ENCODE data around the gene VARS2. TPM values are rescaled to one million over a fixed set of nuclear protein-coding genes. Genes with fewer than 3 reads are reported as not detected.
"Not testable (repeated sequence)": the region's sequence is repeated elsewhere in the genome, so short reads cannot be mapped to it uniquely, and the experiment has no call there.

The VARS2 gene
- total RNA-seq, 6 experiments from 2014 or later = 15.3 to 18.4 (median 16.9) TPM

DNA sequence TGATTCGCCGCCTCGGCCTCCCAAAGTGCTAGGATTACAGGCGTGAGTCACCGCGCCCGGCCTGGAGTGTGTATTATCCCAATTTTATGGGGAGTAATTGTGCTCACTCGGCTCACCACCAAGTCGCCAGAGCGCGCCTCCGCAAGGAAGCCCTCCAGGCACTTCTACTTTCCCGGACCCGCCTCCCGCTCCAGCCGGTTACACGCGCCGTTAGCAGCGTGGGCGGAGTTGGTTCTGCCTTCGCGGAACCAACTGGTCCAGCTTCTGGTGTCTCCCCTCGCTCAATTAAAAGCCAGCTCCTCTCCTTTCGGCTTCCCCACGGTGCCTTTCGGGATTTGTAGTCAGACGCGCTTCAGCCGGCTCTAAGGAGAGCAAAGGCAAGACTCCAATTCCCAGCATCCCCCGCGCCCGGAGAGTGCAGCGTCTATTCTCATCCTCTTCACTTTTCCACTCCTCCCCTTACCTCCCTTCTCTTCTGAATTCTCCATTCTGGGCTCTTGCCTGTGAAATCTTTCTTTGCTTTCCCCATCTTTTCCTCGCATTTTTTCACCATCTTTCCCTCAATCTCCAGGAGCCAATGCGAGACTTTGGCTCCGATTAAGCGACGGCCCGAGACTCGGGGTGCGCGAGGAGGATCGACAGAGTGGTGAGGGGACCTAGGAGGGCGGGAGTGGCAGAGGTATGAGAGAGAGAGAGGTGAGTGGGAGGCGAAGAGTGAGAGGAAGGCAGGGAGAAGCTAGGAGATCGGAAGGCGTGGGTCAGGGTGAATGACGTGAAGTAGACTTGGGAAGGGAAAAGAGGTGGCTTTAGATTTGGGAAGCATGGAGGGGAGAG is 6.1 kb upstream of the VARS2 start, which contains the start of gene GTF2H4:
GTF2H4 (plus strand) TSS at position 450 of the 834 bp plus-strand sequence.
- Mint-ChIP-seq H3K36me3 (ENCODE audit: low read depth) (peaks cover 6% of the 10 kb centered on the region; the same call in 1 of the 2 replicates), H3K4me1 (ENCODE audit: low read depth) (peaks cover 11% of the 10 kb centered on the region), H3K9me3 (no peaks in the 10 kb centered on the region), H3K27ac (peak within 1 kb of the TSS; percentile 73), H3K27me3 (ENCODE audit: insufficient read depth) (no peaks in the 10 kb centered on the region), H3K4me3 (peak within 1 kb of the TSS; percentile 97)
- TF ChIP-seq, protein P1, sequence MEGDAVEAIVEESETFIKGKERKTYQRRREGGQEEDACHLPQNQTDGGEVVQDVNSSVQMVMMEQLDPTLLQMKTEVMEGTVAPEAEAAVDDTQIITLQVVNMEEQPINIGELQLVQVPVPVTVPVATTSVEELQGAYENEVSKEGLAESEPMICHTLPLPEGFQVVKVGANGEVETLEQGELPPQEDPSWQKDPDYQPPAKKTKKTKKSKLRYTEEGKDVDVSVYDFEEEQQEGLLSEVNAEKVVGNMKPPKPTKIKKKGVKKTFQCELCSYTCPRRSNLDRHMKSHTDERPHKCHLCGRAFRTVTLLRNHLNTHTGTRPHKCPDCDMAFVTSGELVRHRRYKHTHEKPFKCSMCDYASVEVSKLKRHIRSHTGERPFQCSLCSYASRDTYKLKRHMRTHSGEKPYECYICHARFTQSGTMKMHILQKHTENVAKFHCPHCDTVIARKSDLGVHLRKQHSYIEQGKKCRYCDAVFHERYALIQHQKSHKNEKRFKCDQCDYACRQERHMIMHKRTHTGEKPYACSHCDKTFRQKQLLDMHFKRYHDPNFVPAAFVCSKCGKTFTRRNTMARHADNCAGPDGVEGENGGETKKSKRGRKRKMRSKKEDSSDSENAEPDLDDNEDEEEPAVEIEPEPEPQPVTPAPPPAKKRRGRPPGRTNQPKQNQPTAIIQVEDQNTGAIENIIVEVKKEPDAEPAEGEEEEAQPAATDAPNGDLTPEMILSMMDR (IDR thresholded peaks at IDR 0.05) = no peak
- peak; percentile 99 for DNase-seq

DNA sequence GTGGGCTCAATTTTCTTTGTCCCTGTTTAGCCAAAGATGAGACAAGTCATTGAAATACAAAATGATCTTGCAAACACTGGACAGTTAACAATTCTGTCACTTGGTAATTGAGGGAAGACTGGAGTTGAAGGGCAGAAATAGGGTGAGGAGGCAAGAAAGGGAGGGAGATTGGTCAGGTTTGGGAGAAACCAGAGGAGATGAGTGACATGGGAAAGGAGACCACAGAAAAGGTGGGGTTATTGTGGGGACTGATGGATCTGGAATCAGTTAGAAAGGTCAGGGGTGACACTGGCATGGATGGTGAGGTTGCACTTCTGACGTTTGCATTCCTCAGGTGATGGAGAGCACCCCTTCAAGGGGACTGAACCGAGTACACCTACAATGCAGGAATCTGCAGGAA is 5.3 kb upstream of the VARS2 start:
- Mint-ChIP-seq H3K4me1 (ENCODE audit: low read depth) (peaks cover 18% of the 10 kb centered on the region), H3K36me3 (ENCODE audit: low read depth) (peaks cover 6% of the 10 kb centered on the region; the same call in 1 of the 2 replicates), H3K27me3 (ENCODE audit: insufficient read depth) (no peaks in the 10 kb centered on the region), H3K9me3 (no peaks in the 10 kb centered on the region), H3K4me3 (peak overlapping the region; percentile 97), H3K27ac (peak overlapping the region; percentile 73)
- DNase-seq = no peak
- TF ChIP-seq, protein P1 (IDR thresholded peaks at IDR 0.05) = no peak

DNA sequence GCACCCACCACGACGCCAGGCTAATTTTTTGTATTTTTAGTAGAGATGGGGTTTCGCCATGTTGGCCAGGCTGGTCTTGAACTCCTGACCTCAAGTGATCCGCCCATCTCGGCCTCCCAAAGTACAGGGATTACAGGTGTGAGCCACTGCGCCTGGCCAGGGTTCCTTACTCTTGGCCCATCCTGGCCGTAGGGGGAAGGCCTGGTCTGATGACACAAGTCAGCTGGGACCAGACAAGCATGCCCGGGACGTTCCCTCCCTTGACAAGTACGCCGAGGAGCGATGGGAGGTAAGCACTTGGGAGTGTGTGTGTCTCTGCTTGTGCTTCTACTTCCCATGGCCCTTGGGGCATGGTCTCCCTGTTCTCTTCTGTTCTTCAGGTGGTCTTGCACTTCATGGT is 3.6 kb upstream of the VARS2 start:
- H3K9me3 Mint-ChIP-seq; H3K27ac Mint-ChIP-seq; H3K27me3 Mint-ChIP-seq (ENCODE audit: insufficient read depth): not testable (repeated sequence)

DNA sequence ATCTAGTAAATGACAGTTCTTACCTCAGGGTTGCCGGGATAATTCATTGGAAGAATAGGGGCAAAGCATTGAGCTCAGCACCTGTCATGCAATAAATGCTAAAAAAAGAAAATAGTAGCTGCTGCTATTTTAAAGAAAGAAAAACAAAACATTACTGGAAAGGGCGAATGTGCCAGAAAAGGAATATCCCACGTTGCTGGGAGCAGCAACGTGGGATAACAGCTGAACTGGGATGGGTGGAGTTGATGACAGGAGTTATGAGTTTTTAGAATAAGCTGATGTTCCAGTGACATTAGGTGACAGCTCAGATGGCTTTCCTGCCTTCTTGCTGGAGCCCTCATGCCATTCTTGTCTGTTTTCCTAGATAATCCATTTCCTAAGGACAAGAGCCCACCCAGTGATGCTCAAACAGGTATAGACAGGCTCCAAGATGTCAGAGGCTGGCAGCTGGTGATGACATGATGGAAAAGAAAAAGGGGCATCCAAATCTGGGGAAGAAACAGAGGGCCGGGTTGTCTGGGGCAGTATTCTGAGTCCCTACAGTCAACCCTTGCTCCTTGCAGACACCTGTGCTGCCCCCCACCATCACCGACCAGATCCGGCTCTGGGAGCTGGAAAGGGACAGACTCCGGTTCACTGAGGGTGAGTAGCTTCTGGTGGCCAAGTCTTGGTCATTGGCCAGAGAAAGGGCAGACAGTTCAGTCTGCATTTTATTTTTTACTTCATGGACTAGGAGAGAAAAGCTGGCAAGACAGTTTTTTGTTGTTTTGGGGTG is 1.1 kb upstream of the VARS2 start:
- Mint-ChIP-seq H3K4me1 (ENCODE audit: low read depth) (peaks cover 38% of the 10 kb centered on the region), H3K27me3 (ENCODE audit: insufficient read depth) (no peaks in the 10 kb centered on the region), H3K27ac (peak overlapping the region; percentile 88; the same call in 1 of the 2 replicates), H3K36me3 (ENCODE audit: low read depth) (peaks cover 11% of the 10 kb centered on the region), H3K9me3 (no peaks in the 10 kb centered on the region), H3K4me3 (peak overlapping the region; percentile 87)
- no peak for DNase-seq
- TF ChIP-seq, protein P1 (IDR thresholded peaks at IDR 0.05) = no peak

More for the DNA sequence above, 3.6 kb upstream of the VARS2 start:
- not testable (repeated sequence) for H3K36me3 Mint-ChIP-seq (ENCODE audit: low read depth); DNase-seq; H3K4me3 Mint-ChIP-seq
- peaks cover 33% of the 10 kb centered on the region for H3K4me1 Mint-ChIP-seq (ENCODE audit: low read depth)

DNA sequence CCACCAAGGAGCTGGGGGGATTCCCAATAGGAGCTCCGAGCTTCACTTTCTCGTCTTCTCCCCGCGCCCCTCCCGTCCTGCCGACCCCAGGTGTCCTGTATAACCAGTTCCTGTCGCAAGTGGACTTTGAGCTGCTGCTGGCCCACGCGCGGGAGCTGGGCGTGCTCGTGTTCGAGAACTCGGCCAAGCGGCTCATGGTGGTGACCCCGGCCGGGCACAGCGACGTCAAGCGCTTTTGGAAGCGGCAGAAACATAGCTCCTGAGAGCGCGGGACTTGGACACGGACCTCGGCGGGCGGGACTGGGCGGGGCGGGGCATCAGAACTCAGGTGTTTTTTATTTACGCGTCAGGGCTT is 340 bp upstream of the VARS2 start:
- no peaks in the 10 kb centered on the region for H3K9me3 Mint-ChIP-seq
- peaks cover 33% of the 10 kb centered on the region for H3K4me1 Mint-ChIP-seq (ENCODE audit: low read depth)
- TF ChIP-seq, protein P1 (IDR thresholded peaks at IDR 0.05) = no peak
- peak overlapping the region; percentile 88 for H3K27ac Mint-ChIP-seq
- DNase-seq = no peak
- peak overlapping the region; percentile 87 for H3K4me3 Mint-ChIP-seq
- H3K36me3 Mint-ChIP-seq (ENCODE audit: low read depth) = peaks cover 11% of the 10 kb centered on the region
- H3K27me3 Mint-ChIP-seq (ENCODE audit: insufficient read depth) = no peaks in the 10 kb centered on the region

Measured in HFFc6 (cell line).